Karpas-422 (cell line): ENCODE data around the gene CALU. TPM values are rescaled to one million over a fixed set of nuclear protein-coding genes. Genes with fewer than 3 reads are reported as not detected.

ENCODE experiments used
- DNase-seq: peaks from one replicate; pipeline ENCODE4 v3.0.0-alpha.2; 2015
- H2AFZ ChIP-seq: fragments of 200-600 bp; sonication (generic); 2 replicates; pipeline ENCODE4 v1.6.1; 2014; ENCODE audit warnings: antibody characterized with exemption, low read length, mixed read lengths
- H3K27ac ChIP-seq: fragments of 200-600 bp; sonication (generic); 2 replicates; pipeline ENCODE4 v1.5.1; 2014; ENCODE audit warnings: mild to moderate bottlenecking, low read length, moderate library complexity
- H3K27me3 ChIP-seq: fragments of 200-600 bp; sonication (generic); 2 replicates; pipeline ENCODE4 v1.6.1; 2014; ENCODE audit warnings: low read length, mixed read lengths
- H3K36me3 ChIP-seq: fragments of 200-600 bp; sonication (generic); 2 replicates; pipeline ENCODE4 v1.6.1; 2014; ENCODE audit warnings: low read length, mixed read lengths; ENCODE audit not compliant: insufficient read depth
- H3K4me1 ChIP-seq: fragments of 200-600 bp; sonication (generic); 2 replicates; pipeline ENCODE4 v1.6.1; 2014; ENCODE audit warnings: mild to moderate bottlenecking, low read length, mixed read lengths
- H3K4me2 ChIP-seq: fragments of 200-600 bp; sonication (generic); 2 replicates; pipeline ENCODE4 v1.6.1; 2014; ENCODE audit warnings: low read length, low read depth, mild to moderate bottlenecking; ENCODE audit not compliant: poor library complexity, severe bottlenecking
- H3K4me3 ChIP-seq: fragments of 200-600 bp; sonication (generic); 2 replicates; pipeline ENCODE4 v1.5.1; 2014; ENCODE audit warnings: mild to moderate bottlenecking, antibody characterized with exemption, low read length, mixed read lengths
- H3K79me2 ChIP-seq: fragments of 200-600 bp; sonication (generic); 2 replicates; pipeline ENCODE4 v1.6.1; 2014; ENCODE audit warnings: mild to moderate bottlenecking, low read length, mixed read lengths
- H3K9ac ChIP-seq: fragments of 200-600 bp; sonication (generic); 2 replicates; pipeline ENCODE4 v1.6.0; 2014; ENCODE audit warnings: low read length
- H3K9me2 ChIP-seq: fragments of 200-600 bp; sonication (generic), shearing (Covaris generic); replicated peaks from 2 replicates; pipeline ENCODE4 v1.6.0; 2014; ENCODE audit warnings: mild to moderate bottlenecking, low read length, moderate library complexity; ENCODE audit not compliant: insufficient read depth
- H3K9me3 ChIP-seq: fragments of 300-700, 200-600 bp; sonication (generic); 2 replicates; pipeline ENCODE4 v1.6.1; 2014; ENCODE audit warnings: low read length, mixed read lengths
- H4K20me1 ChIP-seq: fragments of 200-600 bp; sonication (generic); 2 replicates; pipeline ENCODE4 v1.6.1; 2014; ENCODE audit warnings: mild to moderate bottlenecking, antibody characterized with exemption, low read length, low read depth; ENCODE audit not compliant: insufficient read depth
- total RNA-seq: library from RNA; depleted of rRNA; stranded (reverse); fragments of >200 nt; shearing (Covaris generic); gene quantifications from 2 replicates; pipeline ENCODE4 v1.2.3, GENCODE V29; 2014; ENCODE audit warnings: low replicate concordance

The CALU gene
- total RNA-seq, 1 experiment from 2014 or later: 42.1 TPM

GRCh38 chr7:128790315-128791041, 51.3 kb downstream of the CALU start:
- Histone ChIP-seq H3K4me1 (peaks cover 19% of the 10 kb centered on the region), H4K20me1 (no peaks in the 10 kb centered on the region), H3K9me3 (no peaks in the 10 kb centered on the region), H3K27ac (no peak overlapping the region), H2AFZ (peak overlapping the region; percentile 82; the same call in 1 of the 2 replicates), H3K9ac (peak overlapping the region; percentile 93), H3K4me3 (peak overlapping the region; percentile 97), H3K27me3 (no peaks in the 10 kb centered on the region), H3K9me2 (no peaks in the 10 kb centered on the region), H3K4me2 (peak overlapping the region; percentile 91), H3K79me2 (peaks cover 5% of the 10 kb centered on the region; the same call in 1 of the 2 replicates), H3K36me3 (no peaks in the 10 kb centered on the region)
- no peak for DNase-seq

GRCh38 chr7:128791121-128791971, 52.2 kb downstream of the CALU start, which contains the start of gene CCDC136:
CCDC136 (plus strand) TSS chr7:128791968; CDS start chr7:128792412, 444 bp downstream.
- peak within 1 kb of the TSS; percentile 97 for H2AFZ ChIP-seq
- no peak within 1 kb of the TSS; the same call in 1 of the 2 replicates for H3K27ac ChIP-seq
- peaks cover 5% of the 10 kb centered on the region; the same call in 1 of the 2 replicates for H3K79me2 ChIP-seq
- peaks cover 19% of the 10 kb centered on the region for H3K4me1 ChIP-seq
- DNase-seq: peak; percentile 89
- no peaks in the 10 kb centered on the region for H3K27me3 ChIP-seq
- peak within 1 kb of the TSS; percentile 97 for H3K4me3 ChIP-seq
- H3K9me3 ChIP-seq: no peaks in the 10 kb centered on the region
- peak within 1 kb of the TSS; percentile 93 for H3K9ac ChIP-seq
- H3K9me2 ChIP-seq: no peaks in the 10 kb centered on the region
- H4K20me1 ChIP-seq: no peaks in the 10 kb centered on the region
- H3K36me3 ChIP-seq: no peaks in the 10 kb centered on the region
- H3K4me2 ChIP-seq: peak within 1 kb of the TSS; percentile 91

- H3K36me3 ChIP-seq: no peaks in the 10 kb centered on the region
- H4K20me1 ChIP-seq: no peaks in the 10 kb centered on the region
- peak; percentile 48 for DNase-seq
- H3K4me3 ChIP-seq: peak overlapping the region; percentile 97
- H3K79me2 ChIP-seq: peaks cover 5% of the 10 kb centered on the region; the same call in 1 of the 2 replicates
- no peaks in the 10 kb centered on the region for H3K9me3 ChIP-seq
- peak overlapping the region; percentile 93 for H3K9ac ChIP-seq
- no peak overlapping the region; the same call in 1 of the 2 replicates for H3K27ac ChIP-seq
- no peaks in the 10 kb centered on the region for H3K9me2 ChIP-seq
- peak overlapping the region; percentile 91 for H3K4me2 ChIP-seq
- peak overlapping the region; percentile 97 for H2AFZ ChIP-seq
- peaks cover 19% of the 10 kb centered on the region for H3K4me1 ChIP-seq
- H3K27me3 ChIP-seq: no peaks in the 10 kb centered on the region
These were observed 52.8 kb downstream of the CALU start for GRCh38 chr7:128791972-128792327.

DNA sequence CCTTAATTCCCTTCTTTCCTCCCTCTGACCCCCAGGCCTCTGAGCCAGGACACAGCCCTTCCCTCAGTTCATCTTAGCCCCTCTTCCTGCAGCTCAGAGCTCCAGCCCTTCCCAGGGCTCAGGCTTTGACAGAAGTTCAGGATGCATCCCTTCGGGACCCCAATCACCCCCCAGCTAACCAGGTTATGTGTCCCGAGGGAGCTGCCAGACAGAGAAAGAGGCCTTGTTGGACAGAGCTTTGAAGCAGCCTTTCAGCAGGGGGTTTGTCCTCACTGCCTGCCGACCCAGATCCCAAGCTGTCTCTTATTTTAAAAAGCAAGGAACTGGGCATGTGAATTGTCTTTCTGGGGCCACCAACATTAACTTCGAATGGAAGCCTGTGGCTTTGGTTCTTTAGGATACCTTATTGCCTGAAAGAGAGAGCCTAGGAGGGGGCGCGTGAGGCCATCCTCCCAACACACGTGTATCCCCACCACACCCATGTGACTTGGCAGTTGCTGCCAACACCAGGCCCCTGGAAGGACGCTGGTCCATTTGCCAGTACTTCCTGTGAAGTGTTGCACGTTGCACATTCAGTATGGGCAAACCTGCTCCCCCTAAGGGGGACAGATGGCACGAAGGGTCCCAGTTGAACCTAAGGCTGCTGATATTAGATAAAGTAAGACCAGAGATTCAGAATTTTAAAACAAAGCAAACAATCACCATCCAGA, 53.5 kb downstream of the CALU start:
- no peaks in the 10 kb centered on the region for H3K9me3 ChIP-seq
- no peak overlapping the region for H3K27ac ChIP-seq
- H3K4me3 ChIP-seq: peak overlapping the region; percentile 97
- peaks cover 5% of the 10 kb centered on the region; the same call in 1 of the 2 replicates for H3K79me2 ChIP-seq
- peaks cover 19% of the 10 kb centered on the region for H3K4me1 ChIP-seq
- no peak overlapping the region for H2AFZ ChIP-seq
- H3K9ac ChIP-seq: peak overlapping the region; percentile 93
- H3K4me2 ChIP-seq: peak overlapping the region; percentile 91
- no peaks in the 10 kb centered on the region for H3K27me3 ChIP-seq
- H3K36me3 ChIP-seq: no peaks in the 10 kb centered on the region
- no peaks in the 10 kb centered on the region for H4K20me1 ChIP-seq
- DNase-seq: no peak
- H3K9me2 ChIP-seq: no peaks in the 10 kb centered on the region

GRCh38 chr7:128793181-128793547, 54.0 kb downstream of the CALU start:
- Histone ChIP-seq H2AFZ (no peak overlapping the region), H3K9ac (0 out of 2 replicates have a peak overlapping the region, but pooled peaks have one; percentile 93)

GRCh38 chr7:128794020-128794419, 54.9 kb downstream of the CALU start:
- no peaks in the 10 kb centered on the region for H3K27me3 ChIP-seq
- peak; percentile 65 for DNase-seq
- H3K4me3 ChIP-seq: no peak overlapping the region
- no peaks in the 10 kb centered on the region for H3K9me2 ChIP-seq
- H3K9me3 ChIP-seq: no peaks in the 10 kb centered on the region
- peaks cover 19% of the 10 kb centered on the region for H3K4me1 ChIP-seq
- H3K9ac ChIP-seq: no peak overlapping the region
- H3K79me2 ChIP-seq: peaks cover 5% of the 10 kb centered on the region; the same call in 1 of the 2 replicates
- H3K4me2 ChIP-seq: no peak overlapping the region
- H4K20me1 ChIP-seq: no peaks in the 10 kb centered on the region
- H3K27ac ChIP-seq: no peak overlapping the region
- H2AFZ ChIP-seq: no peak overlapping the region
- no peaks in the 10 kb centered on the region for H3K36me3 ChIP-seq

More at GRCh38 chr7:128793181-128793547, 54.0 kb downstream of the CALU start:
- H3K4me3 ChIP-seq: no peak overlapping the region
- peaks cover 5% of the 10 kb centered on the region; the same call in 1 of the 2 replicates for H3K79me2 ChIP-seq
- no peak overlapping the region for H3K27ac ChIP-seq
- no peaks in the 10 kb centered on the region for H3K9me3 ChIP-seq
- H4K20me1 ChIP-seq: no peaks in the 10 kb centered on the region
- H3K36me3 ChIP-seq: no peaks in the 10 kb centered on the region
- peak overlapping the region; percentile 91 for H3K4me2 ChIP-seq
- no peak for DNase-seq
- H3K9me2 ChIP-seq: no peaks in the 10 kb centered on the region
- H3K27me3 ChIP-seq: no peaks in the 10 kb centered on the region
- H3K4me1 ChIP-seq: peaks cover 19% of the 10 kb centered on the region

DNA sequence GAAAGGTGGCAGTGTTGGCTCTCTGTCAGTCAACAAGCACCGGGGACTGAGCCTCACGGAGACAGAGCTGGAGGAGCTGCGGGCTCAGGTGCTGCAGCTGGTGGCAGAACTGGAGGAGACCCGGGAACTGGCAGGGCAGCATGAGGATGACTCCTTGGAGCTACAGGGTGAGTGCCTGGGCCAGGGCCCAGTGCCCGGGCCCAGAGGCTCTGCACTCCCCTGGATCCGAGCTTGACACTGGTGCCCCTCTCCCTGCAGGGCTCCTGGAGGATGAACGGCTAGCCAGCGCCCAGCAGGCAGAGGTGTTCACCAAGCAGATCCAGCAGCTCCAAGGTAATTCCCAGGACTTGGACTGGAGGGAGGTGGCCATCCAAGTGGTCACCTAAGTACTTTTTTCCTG, 55.3 kb downstream of the CALU start:
- no peak for DNase-seq
- Histone ChIP-seq H3K4me1 (peaks cover 22% of the 10 kb centered on the region), H3K4me3 (no peak overlapping the region), H3K9ac (no peak overlapping the region), H3K27ac (no peak overlapping the region), H2AFZ (no peak overlapping the region), H3K4me2 (no peak overlapping the region), H3K9me3 (no peaks in the 10 kb centered on the region), H3K79me2 (peaks cover 5% of the 10 kb centered on the region; the same call in 1 of the 2 replicates), H4K20me1 (no peaks in the 10 kb centered on the region), H3K36me3 (no peaks in the 10 kb centered on the region), H3K9me2 (no peaks in the 10 kb centered on the region), H3K27me3 (no peaks in the 10 kb centered on the region)
